Measurements from ENCODE around the gene ATXN3L. TPM values are rescaled to one million over a fixed set of nuclear protein-coding genes. Genes with fewer than 3 reads are reported as not detected.

Gene ATXN3L
- total RNA-seq = not detected

DNA sequence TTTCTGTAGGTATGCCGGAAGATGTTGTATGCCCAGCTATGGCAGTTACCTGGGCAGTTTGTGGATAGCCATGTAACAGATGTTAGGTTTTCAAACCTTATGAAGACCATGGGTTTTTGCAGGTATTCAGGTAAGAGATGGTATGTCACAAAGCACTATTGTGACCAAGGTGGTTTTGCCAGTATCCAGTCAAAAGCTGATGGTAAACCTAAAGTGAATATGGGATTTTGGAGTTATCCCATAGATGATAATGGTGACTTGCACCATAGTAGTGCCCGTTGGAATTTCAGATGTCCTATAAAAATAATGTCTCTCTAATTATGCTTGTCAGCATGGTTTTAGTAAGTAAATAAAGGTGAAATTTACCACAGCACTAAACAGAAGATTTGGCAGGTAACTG, at the start of gene ATXN3L:
Gene ATXN3L, minus strand, starts transcription at position 101 of the 400 bp plus-strand sequence. CDS start 119 bp downstream, outside the sequence.
- H3K9me3 Mint-ChIP-seq = no peaks in the 10 kb centered on the region
- no peak for DNase-seq
- no peak within 1 kb of the TSS for H3K27ac Mint-ChIP-seq
- H3K27me3 Mint-ChIP-seq = peaks cover 2% of the 10 kb centered on the region
- POLR2A ChIA-PET = no interaction called here
- no peaks in the 10 kb centered on the region for H3K36me3 Mint-ChIP-seq
- no peak within 1 kb of the TSS for H3K4me3 Mint-ChIP-seq
- H3K4me1 Mint-ChIP-seq = no peaks in the 10 kb centered on the region
- no peak for ATAC-seq (ENCODE audit: low read depth)

- Mint-ChIP-seq H3K4me1 (peaks cover 2% of the 10 kb centered on the region), H3K4me3 (no peak overlapping the region), H3K9me3 (no peaks in the 10 kb centered on the region), H3K27ac (no peak overlapping the region), H3K36me3 (no peaks in the 10 kb centered on the region), H3K27me3 (peaks cover 2% of the 10 kb centered on the region)
- POLR2A ChIA-PET = no interaction called here
- no peak for ATAC-seq (ENCODE audit: low read depth)
- DNase-seq = no peak
Observed at GRCh38 chrX:13369256-13370030, 49.6 kb upstream of the ATXN3L start.

GRCh38 chrX:13367950-13368349, 48.1 kb upstream of the ATXN3L start:
- POLR2A ChIA-PET = no interaction called here
- no peak for ATAC-seq (ENCODE audit: low read depth)
- Mint-ChIP-seq H3K4me3 (no peak overlapping the region), H3K27me3 (peaks cover 2% of the 10 kb centered on the region), H3K36me3 (no peaks in the 10 kb centered on the region), H3K9me3 (no peaks in the 10 kb centered on the region), H3K27ac (no peak overlapping the region), H3K4me1 (peaks cover 2% of the 10 kb centered on the region)
- no peak for DNase-seq

DNA sequence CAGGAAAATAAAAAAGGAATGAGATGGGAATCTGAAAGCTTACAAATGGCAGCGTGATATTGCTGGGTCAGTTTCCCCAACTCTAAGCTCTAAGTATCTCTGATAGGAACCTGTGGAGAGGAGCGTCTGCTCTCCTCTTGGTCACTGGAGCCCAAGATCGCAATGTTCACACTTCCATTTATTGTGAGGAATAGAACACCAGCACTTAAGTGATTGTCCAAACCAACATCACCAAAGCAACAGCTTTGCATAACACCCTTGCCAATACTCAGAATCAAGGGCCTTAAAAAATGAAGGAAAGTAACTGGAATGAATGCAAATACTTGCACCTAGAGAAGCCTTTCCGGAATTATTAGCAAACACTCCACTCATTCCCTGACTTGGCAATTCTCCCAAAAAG, 46.8 kb upstream of the ATXN3L start:
- peaks cover 2% of the 10 kb centered on the region for H3K27me3 Mint-ChIP-seq
- no peaks in the 10 kb centered on the region for H3K36me3 Mint-ChIP-seq
- H3K9me3 Mint-ChIP-seq = no peaks in the 10 kb centered on the region
- no peak overlapping the region for H3K4me3 Mint-ChIP-seq
- DNase-seq (no peak), ATAC-seq (ENCODE audit: low read depth) (no peak)
- peaks cover 2% of the 10 kb centered on the region for H3K4me1 Mint-ChIP-seq
- H3K27ac Mint-ChIP-seq = no peak overlapping the region
- POLR2A ChIA-PET = no interaction called here

DNA sequence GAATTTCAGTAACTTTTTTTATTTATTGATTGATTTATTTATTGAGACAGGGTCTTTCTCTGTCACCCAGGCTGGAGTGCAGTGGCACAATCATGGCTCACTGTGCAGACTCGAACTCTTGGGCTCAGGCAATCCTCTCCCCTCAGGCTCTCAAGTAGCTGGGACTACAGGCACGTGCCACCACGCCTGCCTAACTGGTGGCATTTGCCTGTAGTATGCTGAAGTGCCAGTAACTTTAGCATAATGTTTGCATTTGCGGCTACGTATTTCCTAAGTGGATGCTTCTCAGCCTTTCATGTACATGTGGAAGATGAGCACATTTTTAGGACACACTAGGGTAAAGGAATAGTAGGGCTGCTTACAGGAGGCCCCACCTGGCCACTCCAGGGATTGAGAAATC, 45.3 kb upstream of the ATXN3L start:
- Mint-ChIP-seq H3K27ac (no peak overlapping the region), H3K4me3 (no peak overlapping the region), H3K36me3 (no peaks in the 10 kb centered on the region), H3K4me1 (peaks cover 2% of the 10 kb centered on the region), H3K9me3 (no peaks in the 10 kb centered on the region), H3K27me3 (peaks cover 2% of the 10 kb centered on the region)
- ATAC-seq (ENCODE audit: low read depth) = no peak
- no peak for DNase-seq
- POLR2A ChIA-PET = no interaction called here

DNA sequence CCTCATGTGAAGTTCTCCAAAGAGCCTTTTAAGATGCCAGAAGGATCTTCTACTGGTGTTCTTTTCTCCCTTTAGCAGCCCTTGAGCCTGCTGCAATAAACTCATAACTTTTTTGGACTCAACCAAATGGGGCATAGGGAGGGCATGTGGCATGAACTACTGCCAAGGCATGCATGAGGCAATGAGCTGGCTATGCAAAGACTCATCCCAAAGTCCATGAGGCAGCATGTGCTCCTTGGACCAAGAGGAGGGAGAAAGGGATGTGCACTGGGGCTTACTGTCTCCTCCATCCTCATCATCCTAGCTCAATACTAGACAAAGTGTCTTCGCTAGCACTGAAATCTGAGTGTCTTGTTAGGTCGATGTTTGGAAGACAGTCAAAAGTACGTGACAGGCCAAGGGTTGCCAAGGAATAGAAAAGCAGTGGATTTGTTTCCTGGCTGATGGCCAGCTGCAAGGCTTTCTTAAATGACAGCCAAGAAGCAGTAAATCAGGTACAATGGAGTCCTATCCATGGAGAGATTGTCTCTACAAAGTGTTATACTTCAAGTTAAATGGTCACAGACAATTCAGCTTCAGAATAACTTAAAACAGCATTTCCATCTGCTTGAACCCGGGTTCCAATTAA, 44.5 kb upstream of the ATXN3L start:
- POLR2A ChIA-PET = no interaction called here
- ATAC-seq (ENCODE audit: low read depth) = no peak
- Mint-ChIP-seq H3K36me3 (no peaks in the 10 kb centered on the region), H3K9me3 (no peaks in the 10 kb centered on the region), H3K27ac (no peak overlapping the region), H3K4me1 (peaks cover 2% of the 10 kb centered on the region), H3K4me3 (no peak overlapping the region), H3K27me3 (peaks cover 2% of the 10 kb centered on the region)
- DNase-seq = no peak

DNA sequence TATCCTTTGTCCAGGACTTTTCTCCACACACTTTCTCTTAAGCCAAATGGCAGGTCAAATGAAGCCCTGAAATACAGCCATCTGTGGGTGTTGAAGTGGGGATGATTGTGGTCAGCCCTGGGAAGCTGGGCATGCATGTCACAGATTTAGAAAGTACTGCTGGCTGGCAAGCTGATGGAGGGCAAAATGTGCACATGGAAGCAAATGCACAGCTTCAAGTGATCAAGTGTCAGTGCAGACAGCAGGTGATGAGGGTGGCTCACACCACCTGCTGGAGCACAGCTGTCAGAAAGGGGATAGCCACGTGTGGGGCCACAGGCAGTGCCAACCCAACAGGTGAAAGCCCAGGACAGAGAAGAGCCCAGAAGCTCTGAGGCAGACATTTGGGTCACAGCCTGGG, 40.3 kb upstream of the ATXN3L start:
- no peaks in the 10 kb centered on the region for H3K36me3 Mint-ChIP-seq
- H3K27ac Mint-ChIP-seq = no peak overlapping the region
- no peaks in the 10 kb centered on the region for H3K9me3 Mint-ChIP-seq
- no peaks in the 10 kb centered on the region for H3K27me3 Mint-ChIP-seq
- DNase-seq = no peak
- POLR2A ChIA-PET = no interaction called here
- ATAC-seq (ENCODE audit: low read depth) = no peak
- no peak overlapping the region for H3K4me3 Mint-ChIP-seq
- no peaks in the 10 kb centered on the region for H3K4me1 Mint-ChIP-seq

DNA sequence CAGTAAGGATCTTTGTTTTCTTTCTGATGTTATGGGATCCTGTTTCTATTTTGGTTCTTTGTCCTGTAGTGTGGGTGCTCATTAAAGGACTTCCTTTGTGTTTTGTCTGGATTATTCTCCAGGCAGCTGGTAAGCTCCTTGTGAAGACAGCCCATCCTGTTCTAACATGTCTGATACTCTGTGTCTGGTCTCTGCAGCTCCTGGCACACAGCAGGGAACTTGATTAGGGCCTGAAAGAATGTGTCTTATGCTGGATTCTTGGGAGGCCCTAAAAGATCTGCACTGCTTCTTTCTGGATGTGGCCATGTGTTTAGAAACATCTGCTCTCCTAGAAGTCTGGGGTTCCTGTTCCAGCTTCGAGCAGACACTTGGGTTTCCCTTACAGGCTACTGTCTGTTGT, 38.1 kb upstream of the ATXN3L start:
- H3K9me3 Mint-ChIP-seq = no peaks in the 10 kb centered on the region
- H3K4me3 Mint-ChIP-seq = no peak overlapping the region
- no peaks in the 10 kb centered on the region for H3K4me1 Mint-ChIP-seq
- no peaks in the 10 kb centered on the region for H3K36me3 Mint-ChIP-seq
- no peak for DNase-seq
- no peak for ATAC-seq (ENCODE audit: low read depth)
- H3K27me3 Mint-ChIP-seq = no peaks in the 10 kb centered on the region
- POLR2A ChIA-PET = no interaction called here
- no peak overlapping the region for H3K27ac Mint-ChIP-seq

- Mint-ChIP-seq H3K4me3 (no peak overlapping the region), H3K27me3 (no peaks in the 10 kb centered on the region), H3K9me3 (no peaks in the 10 kb centered on the region), H3K27ac (no peak overlapping the region), H3K36me3 (no peaks in the 10 kb centered on the region), H3K4me1 (no peaks in the 10 kb centered on the region)
- DNase-seq (no peak), ATAC-seq (ENCODE audit: low read depth) (no peak)
- POLR2A ChIA-PET = no interaction called here
Observed at GRCh38 chrX:13346646-13347045, 26.8 kb upstream of the ATXN3L start.

GRCh38 chrX:13345438-13345837, 25.6 kb upstream of the ATXN3L start:
- H3K27me3 Mint-ChIP-seq = no peaks in the 10 kb centered on the region
- POLR2A ChIA-PET = no interaction called here
- ATAC-seq (ENCODE audit: low read depth) = no peak

DNA sequence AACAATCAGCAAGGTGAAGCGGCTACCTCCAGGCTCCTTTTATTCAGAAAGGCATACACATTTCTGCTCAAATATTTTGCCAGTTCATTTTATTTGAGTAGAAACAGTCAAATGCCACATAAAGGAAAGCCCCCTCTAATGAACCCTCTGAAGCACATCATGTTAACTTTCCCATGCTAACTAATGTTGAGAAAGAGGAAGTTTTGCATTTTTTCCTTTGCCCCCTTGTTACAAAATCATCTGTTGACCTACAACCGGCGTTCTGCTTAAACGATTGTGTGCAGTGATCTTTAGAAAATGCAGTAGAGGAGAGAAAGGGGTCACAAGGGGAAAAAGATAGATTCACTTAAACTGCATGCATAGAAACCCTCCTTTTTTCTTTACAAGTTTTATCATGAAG, 25.2 kb upstream of the ATXN3L start:
- DNase-seq (no peak), ATAC-seq (ENCODE audit: low read depth) (no peak)
- POLR2A ChIA-PET = no interaction called here
- no peaks in the 10 kb centered on the region for H3K36me3 Mint-ChIP-seq
- no peaks in the 10 kb centered on the region for H3K27me3 Mint-ChIP-seq
- H3K4me3 Mint-ChIP-seq = no peak overlapping the region
- H3K4me1 Mint-ChIP-seq = no peaks in the 10 kb centered on the region
- no peaks in the 10 kb centered on the region for H3K9me3 Mint-ChIP-seq
- no peak overlapping the region for H3K27ac Mint-ChIP-seq

More at GRCh38 chrX:13345438-13345837, 25.6 kb upstream of the ATXN3L start:
- no peak overlapping the region for H3K4me3 Mint-ChIP-seq
- DNase-seq = no peak
- no peaks in the 10 kb centered on the region for H3K36me3 Mint-ChIP-seq
- no peak overlapping the region for H3K27ac Mint-ChIP-seq
- no peaks in the 10 kb centered on the region for H3K9me3 Mint-ChIP-seq
- H3K4me1 Mint-ChIP-seq = no peaks in the 10 kb centered on the region

DNA sequence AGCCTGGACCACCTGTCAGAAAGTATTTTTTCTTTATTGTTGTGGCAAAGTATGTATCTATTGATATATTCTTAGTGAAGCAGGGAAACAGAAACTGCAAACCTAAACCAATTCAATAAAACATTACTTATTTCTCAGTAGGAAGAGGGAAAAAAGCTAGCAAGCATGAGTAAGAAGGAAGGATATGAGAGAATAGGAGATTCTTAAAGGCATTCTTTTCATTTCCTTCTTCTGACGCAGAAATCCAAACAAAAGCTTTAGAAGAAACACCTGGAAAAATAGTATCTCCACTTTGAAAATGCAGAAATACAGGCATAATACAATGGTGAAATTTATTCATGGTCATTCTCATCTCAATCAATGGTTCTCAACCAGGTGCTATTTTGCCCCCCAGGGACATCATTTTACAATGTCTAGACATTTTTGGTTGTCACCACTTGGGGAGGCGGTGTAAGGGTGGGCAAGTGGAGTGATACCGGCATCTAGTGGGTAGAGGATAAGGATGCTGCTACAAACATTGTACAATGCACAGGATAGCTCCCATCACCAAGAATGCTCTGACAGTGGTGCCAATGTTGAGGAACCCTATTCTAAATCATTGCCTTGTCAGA, 21.7 kb upstream of the ATXN3L start:
- no peak overlapping the region for H3K4me3 Mint-ChIP-seq
- DNase-seq (no peak), ATAC-seq (ENCODE audit: low read depth) (no peak)
- H3K4me1 Mint-ChIP-seq = no peaks in the 10 kb centered on the region
- H3K9me3 Mint-ChIP-seq = no peaks in the 10 kb centered on the region
- H3K27ac Mint-ChIP-seq = no peak overlapping the region
- no peaks in the 10 kb centered on the region for H3K36me3 Mint-ChIP-seq
- peaks cover 3% of the 10 kb centered on the region for H3K27me3 Mint-ChIP-seq
- POLR2A ChIA-PET = interaction anchor here (0.6 kb wide), 1 partner anchor 138 kb away, joined by 4 read pairs; no protein-coding TSS in a partner anchor

- DNase-seq = no peak
- Mint-ChIP-seq H3K9me3 (no peaks in the 10 kb centered on the region), H3K27me3 (peaks cover 3% of the 10 kb centered on the region), H3K4me1 (no peaks in the 10 kb centered on the region), H3K4me3 (no peak overlapping the region), H3K27ac (no peak overlapping the region), H3K36me3 (no peaks in the 10 kb centered on the region)
- POLR2A ChIA-PET = interaction anchor here (0.6 kb wide), 1 partner anchor 31 kb away, joined by 4 read pairs; no protein-coding TSS in a partner anchor
- no peak for ATAC-seq (ENCODE audit: low read depth)
Observed at GRCh38 chrX:13340182-13340791, 20.4 kb upstream of the ATXN3L start.

GRCh38 chrX:13339607-13340006, 19.8 kb upstream of the ATXN3L start:
- Mint-ChIP-seq H3K27me3 (peaks cover 3% of the 10 kb centered on the region), H3K4me1 (no peaks in the 10 kb centered on the region), H3K4me3 (no peak overlapping the region), H3K27ac (no peak overlapping the region), H3K9me3 (no peaks in the 10 kb centered on the region), H3K36me3 (no peaks in the 10 kb centered on the region)
- POLR2A ChIA-PET = no interaction called here
- ATAC-seq (ENCODE audit: low read depth) (no peak), DNase-seq (no peak)

Data from activated naive CD8-positive, alpha-beta T cell treated with anti-CD3 and anti-CD28 coated beads, Interleukin-2, amount 10 ng/mL, durations not matched to agents 7 days and 5 days (primary cell).